CD4-positive, alpha-beta T cell (primary cell): ENCODE data around the gene OXTR. TPM values are rescaled to one million over a fixed set of nuclear protein-coding genes. Genes with fewer than 3 reads are reported as not detected.

Experiments used
- ATAC-seq: fragments of 200-7000 bp; cut with Tn5 transposase; one replicate; pipeline ENCODE4 v1.10.0; 2022; ENCODE audit warnings: mild to moderate bottlenecking; ENCODE audit not compliant: poor library complexity
- CTCF ChIA-PET: fragments of 350-600 bp; sonication (Branson Sonifier 250); formaldehyde crosslinking; loops from one replicate; lab custom pipeline; 2021; ENCODE audit warnings: antibody characterized with exemption, inconsistent platforms; lab: Charles Lee
- POLR2A ChIA-PET: fragments of 350-600 bp; sonication (Branson Sonifier 250); formaldehyde crosslinking; loops from one replicate; lab custom pipeline; 2021; ENCODE audit warnings: antibody characterized with exemption, inconsistent platforms; lab: Charles Lee
- DNase-seq, 14 experiments: peaks; one replicate each; pipeline ENCODE4 v3.0.0-alpha.2; 2013 to 2020; ENCODE audit warnings: mixed read lengths in 2 of 14
- H3K27ac ChIP-seq, 2 donors: one replicate each; pipeline versions ENCODE4 v1.5.1 to v1.7.0; 2013; ENCODE audit warnings: low read length in 2 of 2, low read depth in 1 of 2, mild to moderate bottlenecking in 1 of 2
- H3K27me3 ChIP-seq, 2 experiments: 1 replicate in 1 of 2; 2 replicates in 1 of 2; pipeline versions ENCODE4 v1.6.1 to v1.7.0; 2013; ENCODE audit warnings: low read length in 2 of 2, control low read depth in 1 of 2, mild to moderate bottlenecking in 1 of 2, moderate library complexity in 1 of 2; ENCODE audit not compliant: insufficient read depth in 2 of 2, control insufficient read depth in 1 of 2
- H3K36me3 ChIP-seq: one replicate; pipeline ENCODE4 v1.6.1; 2013; ENCODE audit warnings: low read length, control low read depth; ENCODE audit not compliant: insufficient read depth
- H3K4me1 ChIP-seq: one replicate; pipeline ENCODE4 v1.6.1; 2013; ENCODE audit warnings: low read length, control low read depth; ENCODE audit not compliant: insufficient read depth
- H3K4me3 ChIP-seq: one replicate; pipeline ENCODE4 v1.5.1; 2013; ENCODE audit warnings: mild to moderate bottlenecking, low read length, moderate library complexity
- H3K9me3 ChIP-seq, 2 experiments: 1 replicate in 1 of 2; 2 replicates in 1 of 2; pipeline versions ENCODE4 v1.6.1 to v1.7.0; 2013; ENCODE audit warnings: low read length in 2 of 2, mild to moderate bottlenecking in 2 of 2, control low read depth in 1 of 2, moderate library complexity in 1 of 2; ENCODE audit not compliant: control insufficient read depth in 1 of 2, insufficient read depth in 1 of 2
- H3K27ac Mint-ChIP-seq: one replicate; pipeline ENCODE4 v1.8.0; 2020; ENCODE audit warnings: mixed read lengths
- H3K27me3 Mint-ChIP-seq: one replicate; pipeline ENCODE4 v1.8.0; 2021; ENCODE audit warnings: mixed read lengths
- H3K36me3 Mint-ChIP-seq: one replicate; pipeline ENCODE4 v1.8.0; 2021; ENCODE audit warnings: low read depth, mixed read lengths
- H3K4me1 Mint-ChIP-seq: one replicate; pipeline ENCODE4 v1.8.0; 2021; ENCODE audit warnings: low read depth, mixed read lengths
- H3K4me3 Mint-ChIP-seq: one replicate; pipeline ENCODE4 v1.8.0; 2020; ENCODE audit warnings: mild to moderate bottlenecking, mixed read lengths
- H3K9me3 Mint-ChIP-seq: one replicate; pipeline ENCODE4 v1.8.0; 2020; ENCODE audit warnings: mixed read lengths
- intact Hi-C, 2 experiments: fragments of 100-400 bp; cut with DNase I in 1 of 2; cut with micrococcal nuclease in 1 of 2; formaldehyde crosslinking; loops; one replicate each; pipeline versions ENCODE4 v1.15.1 to v1.9.0; 2023 to 2025; cut with DNase I, micrococcal nuclease
- total RNA-seq, 174 experiments: library from RNA in 2 of 174; stranded (reverse) in 2 of 174; gene quantifications; one replicate each; pipeline ENCODE4 v1.2.3 and lab custom pipeline; 2021 to 2026
- TF ChIP-seq, protein P1 (sequence below): fragments of 200-600 bp; IDR thresholded peaks from one replicate; pipeline ENCODE4 v1.8.0; 2022; ENCODE audit warnings: antibody characterized with exemption, mild to moderate bottlenecking

OXTR gene
- total RNA-seq, 2 experiments from 2014 or later, result 0.11 to 0.17 TPM

GRCh38 chr3:8713901-8714759 lies 55.3 kb downstream of the OXTR start:
- Histone ChIP-seq H3K9me3 (peaks cover 0 to 4% of the 10 kb centered on the region in 2 experiments), H3K4me3 (no peak overlapping the region), H3K27me3 (peaks cover 0 to 2% of the 10 kb centered on the region in 2 experiments), H3K36me3 (no peaks in the 10 kb centered on the region), H3K4me1 (no peaks in the 10 kb centered on the region), H3K27ac (no peak overlapping the region)
- H3K9me3 Mint-ChIP-seq, result no peaks in the 10 kb centered on the region
- no peak for DNase-seq
- H3K36me3 Mint-ChIP-seq, result no peaks in the 10 kb centered on the region
- no peaks in the 10 kb centered on the region for H3K4me1 Mint-ChIP-seq
- peaks cover 5% of the 10 kb centered on the region for H3K27me3 Mint-ChIP-seq
- POLR2A ChIA-PET, result no interaction called here
- TF ChIP-seq, protein P1, sequence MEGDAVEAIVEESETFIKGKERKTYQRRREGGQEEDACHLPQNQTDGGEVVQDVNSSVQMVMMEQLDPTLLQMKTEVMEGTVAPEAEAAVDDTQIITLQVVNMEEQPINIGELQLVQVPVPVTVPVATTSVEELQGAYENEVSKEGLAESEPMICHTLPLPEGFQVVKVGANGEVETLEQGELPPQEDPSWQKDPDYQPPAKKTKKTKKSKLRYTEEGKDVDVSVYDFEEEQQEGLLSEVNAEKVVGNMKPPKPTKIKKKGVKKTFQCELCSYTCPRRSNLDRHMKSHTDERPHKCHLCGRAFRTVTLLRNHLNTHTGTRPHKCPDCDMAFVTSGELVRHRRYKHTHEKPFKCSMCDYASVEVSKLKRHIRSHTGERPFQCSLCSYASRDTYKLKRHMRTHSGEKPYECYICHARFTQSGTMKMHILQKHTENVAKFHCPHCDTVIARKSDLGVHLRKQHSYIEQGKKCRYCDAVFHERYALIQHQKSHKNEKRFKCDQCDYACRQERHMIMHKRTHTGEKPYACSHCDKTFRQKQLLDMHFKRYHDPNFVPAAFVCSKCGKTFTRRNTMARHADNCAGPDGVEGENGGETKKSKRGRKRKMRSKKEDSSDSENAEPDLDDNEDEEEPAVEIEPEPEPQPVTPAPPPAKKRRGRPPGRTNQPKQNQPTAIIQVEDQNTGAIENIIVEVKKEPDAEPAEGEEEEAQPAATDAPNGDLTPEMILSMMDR, result no peak
- no peak for ATAC-seq
- H3K4me3 Mint-ChIP-seq, result no peak overlapping the region
- H3K27ac Mint-ChIP-seq, result no peak overlapping the region
- intact Hi-C loops, result no loop called here
- CTCF ChIA-PET, result no interaction called here

DNA sequence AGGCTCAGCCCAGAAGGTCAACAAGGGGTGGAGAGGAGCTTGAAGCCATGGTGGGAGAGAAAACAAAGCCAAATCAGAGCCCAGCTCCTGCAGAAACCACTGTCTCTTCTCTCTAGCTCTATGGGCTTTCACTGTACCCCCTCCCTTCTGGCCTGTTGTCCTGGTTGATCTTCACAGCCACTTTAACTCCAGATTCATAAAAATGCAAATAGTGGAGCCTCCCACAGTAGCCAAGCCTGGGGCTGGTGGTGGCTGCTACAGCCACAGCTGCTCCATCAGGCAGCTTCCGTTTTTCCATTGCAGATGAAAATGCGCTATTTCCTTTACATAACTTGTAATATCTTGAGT lies 56.5 kb downstream of the OXTR start:
- Histone ChIP-seq H3K36me3 (no peaks in the 10 kb centered on the region), H3K9me3 (peaks cover 0 to 4% of the 10 kb centered on the region in 2 experiments), H3K27ac (no peak overlapping the region), H3K4me3 (no peak overlapping the region), H3K4me1 (no peaks in the 10 kb centered on the region), H3K27me3 (peaks cover 0 to 2% of the 10 kb centered on the region in 2 experiments)
- DNase-seq (no peak), ATAC-seq (no peak)
- Mint-ChIP-seq H3K9me3 (no peaks in the 10 kb centered on the region), H3K4me1 (no peaks in the 10 kb centered on the region), H3K36me3 (no peaks in the 10 kb centered on the region), H3K27ac (no peak overlapping the region), H3K4me3 (no peak overlapping the region), H3K27me3 (peaks cover 5% of the 10 kb centered on the region)
- TF ChIP-seq, protein P1, result no peak
- intact Hi-C loops, result no loop called here
- POLR2A ChIA-PET, result no interaction called here
- CTCF ChIA-PET, result no interaction called here

- no peaks in the 10 kb centered on the region for H3K4me1 ChIP-seq
- H3K27ac Mint-ChIP-seq, result no peak overlapping the region
- ATAC-seq, result no peak
- H3K27ac ChIP-seq, result no peak overlapping the region
- CTCF ChIA-PET, result no interaction called here
- no peak overlapping the region for H3K4me3 ChIP-seq
- peaks cover 5% of the 10 kb centered on the region for H3K27me3 Mint-ChIP-seq
- intact Hi-C loops, result no loop called here
- H3K9me3 Mint-ChIP-seq, result no peaks in the 10 kb centered on the region
- H3K9me3 ChIP-seq, result peaks cover 0 to 4% of the 10 kb centered on the region in 2 experiments
- peak in 1 of 14 experiments; percentile 23 for DNase-seq
- POLR2A ChIA-PET, result no interaction called here
- TF ChIP-seq, protein P1, result no peak
- no peaks in the 10 kb centered on the region for H3K36me3 Mint-ChIP-seq
- H3K4me3 Mint-ChIP-seq, result no peak overlapping the region
- no peaks in the 10 kb centered on the region for H3K36me3 ChIP-seq
- H3K27me3 ChIP-seq, result peaks cover 0 to 2% of the 10 kb centered on the region in 2 experiments
- H3K4me1 Mint-ChIP-seq, result no peaks in the 10 kb centered on the region
Observed at GRCh38 chr3:8712045-8712907, 57.1 kb downstream of the OXTR start.
